Thyroid gland (tissue), 4 donors: ENCODE results near the gene SLC35E4. TPM values are rescaled to one million over a fixed set of nuclear protein-coding genes. Genes with fewer than 3 reads are reported as not detected.

Source experiments
- DNase-seq, 2 donors: peaks; one replicate each; pipeline ENCODE4 v3.0.0-alpha.2; 2019
- H3K27ac ChIP-seq, 3 donors: fragments of 200-600 bp; sonication (generic); 1 replicate in 2 of 3; 2 replicates in 1 of 3; pipeline ENCODE4 v1.5.1; 2016 to 2019; ENCODE audit warnings: mild to moderate bottlenecking in 1 of 3, moderate library complexity in 1 of 3
- H3K27me3 ChIP-seq: fragments of 200-600 bp; sonication (generic); one replicate; pipeline ENCODE4 v1.5.1; 2019
- H3K36me3 ChIP-seq, 2 donors: fragments of 200-600 bp; sonication (generic); one replicate each; pipeline ENCODE4 v1.5.1; 2016 to 2019
- H3K4me1 ChIP-seq, 2 donors: fragments of 200-600 bp; sonication (generic); one replicate each; pipeline ENCODE4 v1.5.1; 2017 to 2019
- H3K4me3 ChIP-seq, 3 donors: fragments of 200-600 bp; sonication (generic); replicated peaks in 1 of 3; 1 replicate in 2 of 3; 2 replicates in 1 of 3; pipeline ENCODE4 v1.5.1; 2016; ENCODE audit warnings: mild to moderate bottlenecking in 1 of 3
- H3K9me3 ChIP-seq: fragments of 200-600 bp; sonication (generic); one replicate; pipeline ENCODE4 v1.5.1; 2017
- POLR2A ChIP-seq, 2 donors: fragments of 450-650 bp; IDR thresholded peaks; one replicate each; pipeline ENCODE4 v1.6.1; 2017; ENCODE audit warnings: antibody characterized with exemption in 2 of 2, mild to moderate bottlenecking in 2 of 2, moderate library complexity in 1 of 2
- WGBS, 2 donors: methylation state at CpG; one replicate each; pipeline ENCODE4 v1.1.5; 2017; 5-methylcytosine and 5-hydroxymethylcytosine counted together
- intact Hi-C: fragments of 100-400 bp; cut with DNase I; formaldehyde crosslinking; loops from one replicate; pipeline ENCODE4 v1.15.1; 2023
- total RNA-seq, 4 donors: library from RNA; depleted of rRNA; stranded (reverse); fragments of >200 nt; gene quantifications; one replicate each; pipeline ENCODE4 v1.2.3, GENCODE V29; 2016
- TF ChIP-seq, protein P1 (sequence below), 6 experiments: fragments of 200-600 bp in 3 of 6; fragments of 450-650 bp in 3 of 6; sonication (generic) in 3 of 6; IDR thresholded peaks; one replicate each; pipeline ENCODE4 v1.5.1; 2016 to 2019; ENCODE audit warnings: antibody characterized with exemption in 6 of 6, mild to moderate bottlenecking in 2 of 6, inconsistent platforms in 1 of 6, moderate library complexity in 1 of 6

The SLC35E4 gene
- total RNA-seq, 4 donors from 2014 or later = 3.7 to 6.3 (median 5.0) TPM

- 80 to 84% methylated on average over 6 to 7 of the region's 7 CpGs for WGBS, 2 donors
- intact Hi-C loops = no loop called here
- H3K9me3 ChIP-seq = no peaks in the 10 kb centered on the region
- H3K27ac ChIP-seq = no peak overlapping the region
- H3K4me3 ChIP-seq = no peak overlapping the region
- DNase-seq = peak; percentile 5 to 19
- no peaks in the 10 kb centered on the region for H3K36me3 ChIP-seq
- peaks cover 11 to 14% of the 10 kb centered on the region in 2 donors for H3K4me1 ChIP-seq
- no peaks in the 10 kb centered on the region for H3K27me3 ChIP-seq
- no peak for TF ChIP-seq POLR2A (IDR thresholded peaks at IDR 0.05)
- TF ChIP-seq, protein P1, sequence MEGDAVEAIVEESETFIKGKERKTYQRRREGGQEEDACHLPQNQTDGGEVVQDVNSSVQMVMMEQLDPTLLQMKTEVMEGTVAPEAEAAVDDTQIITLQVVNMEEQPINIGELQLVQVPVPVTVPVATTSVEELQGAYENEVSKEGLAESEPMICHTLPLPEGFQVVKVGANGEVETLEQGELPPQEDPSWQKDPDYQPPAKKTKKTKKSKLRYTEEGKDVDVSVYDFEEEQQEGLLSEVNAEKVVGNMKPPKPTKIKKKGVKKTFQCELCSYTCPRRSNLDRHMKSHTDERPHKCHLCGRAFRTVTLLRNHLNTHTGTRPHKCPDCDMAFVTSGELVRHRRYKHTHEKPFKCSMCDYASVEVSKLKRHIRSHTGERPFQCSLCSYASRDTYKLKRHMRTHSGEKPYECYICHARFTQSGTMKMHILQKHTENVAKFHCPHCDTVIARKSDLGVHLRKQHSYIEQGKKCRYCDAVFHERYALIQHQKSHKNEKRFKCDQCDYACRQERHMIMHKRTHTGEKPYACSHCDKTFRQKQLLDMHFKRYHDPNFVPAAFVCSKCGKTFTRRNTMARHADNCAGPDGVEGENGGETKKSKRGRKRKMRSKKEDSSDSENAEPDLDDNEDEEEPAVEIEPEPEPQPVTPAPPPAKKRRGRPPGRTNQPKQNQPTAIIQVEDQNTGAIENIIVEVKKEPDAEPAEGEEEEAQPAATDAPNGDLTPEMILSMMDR (IDR thresholded peaks at IDR 0.05) = no peak
Measured at GRCh38 chr22:30695871-30696655, 60.5 kb downstream of the SLC35E4 start.

Other genes starting within 250 kb of the SLC35E4 start
- 10 to 100 TPM; 14.8 to 25.5 (median 18.8) TPM for gene RNF215, start 248.4 kb upstream of the SLC35E4 start, total RNA-seq
- 10 to 100 TPM; 26.6 to 59.1 (median 30.4) TPM for gene SEC14L2, start 238.8 kb upstream of the SLC35E4 start, total RNA-seq
- 10 to 100 TPM in 3 of 4 donors, 1 to 10 TPM in 1; 5.8 to 25.7 (median 14.4) TPM for gene MTFP1, start 210.0 kb upstream of the SLC35E4 start, total RNA-seq
- gene SEC14L3, start 163.8 kb upstream of the SLC35E4 start, total RNA-seq = 1 to 10 TPM in 1 of 4 donors, not detected in 3; 1.5 TPM
- under 1 TPM in 3 of 4 donors, not detected in 1; 0.13 to 0.39 (median 0.22) TPM for gene SEC14L4, start 130.1 kb upstream of the SLC35E4 start, total RNA-seq
- under 1 TPM in 1 of 4 donors, not detected in 3; 0.11 TPM for gene SEC14L6, start 89.0 kb upstream of the SLC35E4 start, total RNA-seq
- gene GAL3ST1, start 61.1 kb upstream of the SLC35E4 start, total RNA-seq = 1 to 10 TPM in 1 of 4 donors, under 1 TPM in 2, not detected in 1; 0.50 to 1.4 (median 0.67) TPM
- gene PES1, start 43.9 kb upstream of the SLC35E4 start, total RNA-seq = 10 to 100 TPM; 36.6 to 62.4 (median 47.9) TPM
- gene TCN2, start 28.6 kb upstream of the SLC35E4 start, total RNA-seq = 10 to 100 TPM; 26.3 to 55.1 (median 41.4) TPM
- 1 to 10 TPM; 6.9 to 8.4 (median 7.3) TPM for gene DUSP18, start 32.1 kb downstream of the SLC35E4 start, total RNA-seq
- gene OSBP2, start 59.1 kb downstream of the SLC35E4 start, total RNA-seq = 10 to 100 TPM in 3 of 4 donors, 1 to 10 TPM in 1; 7.8 to 13.4 (median 11.5) TPM